GM21381 (cell line): ENCODE results near the gene AHI1.

ENCODE experiments used
- ATAC-seq: cut with Tn5 transposase; IDR thresholded peaks from one replicate; pipeline ENCODE4 v1.9.1; 2021; ENCODE audit warnings: mild to moderate bottlenecking, moderate library complexity; ENCODE audit not compliant: unreplicated experiment

Gene AHI1

DNA sequence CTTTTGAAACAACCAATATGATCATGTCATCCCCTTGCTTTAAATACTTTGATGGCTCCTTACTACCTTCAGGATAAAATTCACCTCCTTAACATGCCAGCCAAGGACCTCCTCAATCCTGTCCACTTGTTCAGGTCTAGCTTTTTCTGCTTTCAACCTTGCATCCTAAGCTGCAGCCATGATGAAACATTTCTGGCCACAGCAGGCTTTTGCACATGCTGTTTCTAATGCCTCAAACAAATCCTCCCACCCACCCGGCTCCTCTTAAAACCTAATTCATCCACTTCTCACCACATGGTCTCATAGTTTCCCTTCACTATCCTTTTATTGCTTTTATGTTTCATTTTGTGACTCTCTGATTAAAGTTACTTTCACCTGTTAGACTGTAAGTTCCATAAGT, 191.9 kb downstream of the AHI1 start:
- no peak for ATAC-seq

DNA sequence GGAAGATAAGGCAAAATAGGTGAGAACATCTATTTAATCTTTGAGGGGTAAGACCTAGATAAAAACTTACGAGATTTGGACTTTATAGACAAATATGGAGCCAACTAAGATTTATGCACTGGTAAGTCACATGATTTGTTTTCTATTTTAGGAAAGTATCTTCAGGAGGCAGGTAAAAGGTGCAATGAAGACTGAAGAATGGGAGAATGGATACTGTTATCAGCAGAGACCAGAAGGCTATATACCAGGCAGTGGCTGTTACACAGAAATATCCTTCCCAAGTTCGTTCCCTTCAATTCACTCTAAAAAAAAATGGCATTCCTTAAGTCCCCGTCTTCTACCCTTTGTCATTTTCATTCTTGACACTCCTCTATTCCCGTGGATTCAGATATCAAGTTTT, 192.7 kb downstream of the AHI1 start:
- ATAC-seq, result no peak

DNA sequence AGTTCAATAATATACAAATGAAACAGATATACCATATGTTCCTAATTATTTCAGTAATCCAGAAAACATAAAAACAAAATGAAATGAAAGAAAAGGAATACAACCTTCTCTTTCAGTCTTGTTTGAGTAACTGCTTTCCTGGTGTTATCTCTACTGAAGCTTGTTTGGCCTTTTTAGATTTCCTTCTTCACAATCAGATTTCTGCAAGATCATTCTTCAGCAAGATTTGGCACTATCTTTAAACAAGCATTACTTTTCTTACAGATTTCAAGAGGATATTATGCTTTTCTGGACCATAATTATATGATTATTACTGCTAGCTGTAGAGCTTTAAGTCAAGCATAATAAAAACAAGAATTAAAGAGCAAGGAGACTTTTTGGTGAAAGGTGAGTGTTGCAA, 196.2 kb downstream of the AHI1 start:
- ATAC-seq, result no peak

DNA sequence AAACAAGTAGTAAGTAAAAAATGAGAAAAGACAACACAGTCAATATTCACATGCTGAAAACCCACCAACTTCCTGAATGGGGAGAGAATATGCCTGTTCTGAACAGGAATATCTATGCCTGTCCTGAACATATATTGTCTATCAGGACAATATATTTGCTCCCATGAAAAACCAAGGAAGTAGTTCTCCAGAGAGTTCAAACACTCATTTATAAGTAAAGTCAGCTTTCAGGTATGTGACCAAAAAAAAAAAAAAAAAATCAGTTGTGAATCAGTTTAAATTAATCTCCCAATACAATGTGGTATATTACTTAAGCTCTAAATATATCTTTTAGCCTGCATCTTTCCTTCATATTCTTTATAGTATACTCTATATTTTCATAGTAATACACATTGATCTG, 197.0 kb downstream of the AHI1 start:
- no peak for ATAC-seq

DNA sequence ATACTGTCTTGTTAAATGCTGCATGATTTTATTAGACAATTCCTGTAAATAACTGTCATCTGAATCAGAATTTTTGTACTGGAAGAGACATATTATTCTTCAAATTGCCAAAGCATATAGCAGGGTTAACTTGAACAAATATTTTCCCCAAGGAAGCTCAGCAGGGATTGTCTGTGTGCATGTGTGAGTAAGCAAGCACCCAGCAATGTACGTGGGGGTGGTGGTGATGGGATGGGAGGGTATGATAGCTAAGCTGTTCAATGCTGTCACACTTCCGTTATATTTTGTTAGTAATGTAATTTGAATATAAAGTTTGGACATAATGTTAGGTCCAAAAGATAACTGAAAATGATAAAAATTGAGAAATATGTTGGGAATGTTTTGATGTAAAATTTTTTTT, 198.3 kb downstream of the AHI1 start:
- ATAC-seq, result no peak

DNA sequence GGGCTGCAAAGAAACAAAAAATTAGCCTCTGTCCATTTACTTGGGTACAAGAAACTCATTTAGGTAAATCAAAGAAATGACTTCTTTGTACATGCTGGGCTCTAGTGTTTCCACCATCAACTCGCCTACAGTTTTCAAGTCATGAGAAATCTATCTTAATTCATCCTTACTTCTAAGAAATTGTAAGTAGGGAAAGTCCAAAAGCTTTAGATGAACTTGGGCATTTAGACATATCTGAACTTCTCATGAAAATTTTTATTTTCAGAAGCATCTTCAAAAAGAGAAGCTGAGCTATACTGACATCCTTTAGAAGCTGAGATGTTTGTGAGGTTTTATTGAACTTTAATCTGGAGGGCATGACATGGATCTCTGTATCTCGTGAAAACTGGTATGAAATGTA, 199.1 kb downstream of the AHI1 start:
- ATAC-seq, result no peak

DNA sequence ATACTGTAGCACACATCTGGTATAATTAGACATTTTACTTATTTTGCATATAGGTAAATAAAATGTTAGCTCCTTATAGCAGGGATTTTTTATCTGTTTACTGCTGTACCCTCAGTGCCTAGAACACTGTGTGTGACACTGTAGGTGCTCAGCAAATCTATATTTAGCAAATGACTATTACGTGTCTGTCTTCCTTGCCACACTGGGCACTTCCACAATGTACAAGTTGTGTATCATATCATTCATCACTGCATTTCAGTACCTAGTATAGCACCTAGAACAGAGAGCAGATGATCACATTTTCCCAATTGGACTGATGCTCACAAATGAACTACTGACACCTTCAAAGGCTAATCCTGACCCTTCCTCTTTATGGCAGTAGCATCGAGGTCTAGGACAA, 200.8 kb downstream of the AHI1 start:
- ATAC-seq, result no peak

DNA sequence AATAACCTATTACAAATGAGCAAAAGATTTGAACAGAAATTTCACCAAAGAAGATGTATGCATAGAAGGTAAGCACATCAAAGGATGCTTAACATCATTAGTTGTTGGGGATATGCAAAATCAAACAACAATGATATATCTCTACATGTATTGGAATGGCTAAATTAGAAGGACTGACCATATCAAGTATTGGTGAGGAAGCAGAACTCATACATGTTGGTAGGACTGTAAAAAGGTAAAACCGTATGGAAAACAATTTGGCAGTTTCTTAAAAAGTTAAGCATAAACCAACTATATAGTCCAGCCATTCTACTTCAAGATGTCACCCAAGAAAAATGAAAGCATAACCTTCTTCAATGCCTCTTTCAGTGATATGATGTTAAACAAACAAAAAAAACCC, 202.5 kb downstream of the AHI1 start:
- no peak for ATAC-seq

DNA sequence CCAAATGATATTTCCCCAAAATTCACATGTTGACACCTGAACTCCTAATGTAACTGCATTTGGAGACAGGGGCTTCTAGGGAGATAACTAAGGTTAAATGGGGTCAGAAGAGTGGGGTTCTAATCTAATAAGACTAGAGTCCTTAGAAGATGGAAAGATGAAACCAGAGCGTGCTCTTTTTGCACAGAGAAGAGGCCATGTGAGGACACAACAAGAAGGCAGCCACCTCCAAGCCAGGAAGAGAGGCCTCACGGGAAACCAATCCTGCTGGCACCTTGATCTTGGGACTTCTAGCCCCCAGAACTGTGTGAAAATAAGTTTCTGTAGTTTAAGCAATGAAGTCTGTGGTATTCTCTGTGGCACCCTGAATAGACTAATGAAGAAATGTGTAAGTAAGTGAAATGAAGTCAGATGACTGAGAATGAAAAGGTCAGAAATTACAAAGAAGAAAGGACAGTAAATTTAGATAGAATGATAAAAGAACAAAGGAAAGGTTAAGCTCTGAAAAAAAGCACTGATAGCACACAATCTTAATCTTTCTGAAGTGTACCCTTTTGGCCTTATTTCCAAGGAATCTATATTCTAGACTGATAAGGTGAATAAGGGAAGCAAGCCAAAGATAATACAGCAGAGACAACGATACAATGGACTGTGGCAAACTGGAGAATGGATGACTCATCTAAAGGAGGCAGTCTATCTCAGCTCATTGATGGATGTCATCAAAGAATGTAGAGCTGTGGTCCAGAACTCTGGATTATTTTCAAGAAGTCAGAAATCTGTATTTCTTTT, 206.1 kb downstream of the AHI1 start:
- ATAC-seq, result no peak

DNA sequence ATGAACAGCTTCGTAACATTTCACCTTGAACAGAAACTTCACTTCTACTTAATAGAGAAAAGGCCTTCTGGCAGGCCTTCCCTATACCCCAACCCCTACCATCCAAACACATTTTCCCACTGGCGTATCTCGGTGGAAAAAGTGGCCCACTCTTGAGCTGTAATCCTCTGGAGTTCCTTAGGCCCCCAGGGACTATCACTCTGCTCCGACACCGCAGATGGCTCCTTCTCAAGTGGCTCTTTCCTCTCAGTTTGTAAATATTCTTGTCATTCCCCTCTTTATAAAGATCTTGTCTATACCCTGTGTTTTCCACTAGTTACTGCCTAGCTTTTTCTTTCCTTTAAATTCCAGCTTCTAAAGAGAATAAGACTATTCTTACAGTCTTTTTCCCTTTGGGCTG, 207.7 kb downstream of the AHI1 start:
- no peak for ATAC-seq

DNA sequence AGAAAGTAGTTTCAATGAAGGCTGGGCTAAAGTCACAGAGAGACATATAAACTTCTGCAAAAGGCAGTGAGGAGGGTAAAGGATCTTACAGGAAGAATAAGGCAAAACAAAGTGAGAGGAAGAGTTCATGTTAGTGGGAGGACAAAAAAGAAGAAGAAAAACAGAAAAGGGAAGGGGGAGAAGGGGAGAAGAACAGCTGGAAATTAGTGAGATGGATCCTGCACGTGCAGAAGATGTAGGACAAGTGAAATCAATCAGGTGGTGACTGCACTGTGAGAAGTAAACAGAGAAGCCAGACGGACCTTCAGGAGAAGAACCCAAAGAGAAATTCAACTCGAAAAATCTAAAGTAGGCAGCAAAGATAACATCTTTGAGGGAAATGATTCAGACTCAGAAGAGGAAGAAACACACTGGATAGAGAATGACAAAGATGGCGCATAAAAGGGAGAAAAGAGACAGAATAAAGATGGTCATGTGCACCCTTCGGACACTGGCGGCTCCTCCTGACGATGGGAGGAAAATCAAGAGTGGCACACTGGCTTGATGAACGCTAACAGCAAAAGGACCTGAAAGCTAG, 210.5 kb downstream of the AHI1 start:
- no peak for ATAC-seq

DNA sequence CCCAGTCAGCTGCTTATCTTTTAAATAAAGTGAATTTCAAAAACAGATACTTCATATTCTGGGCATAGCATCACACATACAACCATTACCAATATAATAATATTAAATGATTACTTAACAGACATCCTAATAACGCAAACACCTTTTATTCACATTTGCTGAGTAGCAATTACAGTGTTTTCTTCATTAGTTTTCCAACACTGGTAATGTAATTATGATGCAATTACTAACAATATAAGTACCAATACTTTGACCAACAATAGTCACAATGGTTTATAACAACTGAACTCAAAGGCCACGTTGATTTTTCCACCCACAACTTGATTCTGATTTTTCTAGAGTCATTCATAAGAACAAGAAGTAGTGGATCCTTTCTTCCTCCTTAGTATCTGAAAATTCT, 212.4 kb downstream of the AHI1 start:
- ATAC-seq, result no peak

DNA sequence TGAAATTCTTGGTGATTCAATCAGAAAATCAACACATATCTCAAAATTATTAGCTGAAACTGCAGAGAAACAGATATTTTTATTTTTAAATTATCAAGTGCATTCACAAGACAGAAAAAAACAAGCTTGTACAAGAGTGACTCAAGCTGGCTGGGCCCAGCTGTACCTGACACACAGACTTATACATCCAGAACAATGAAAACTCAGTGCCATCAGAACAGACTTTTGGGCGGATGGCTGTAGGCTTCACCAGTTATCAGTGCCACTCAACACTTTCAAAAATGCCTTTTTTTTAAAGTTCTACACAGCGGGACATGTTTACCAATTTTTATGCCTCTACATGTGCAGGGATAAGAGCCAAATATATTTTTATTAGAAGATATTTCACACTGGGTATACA, 213.6 kb downstream of the AHI1 start:
- ATAC-seq, result no peak

DNA sequence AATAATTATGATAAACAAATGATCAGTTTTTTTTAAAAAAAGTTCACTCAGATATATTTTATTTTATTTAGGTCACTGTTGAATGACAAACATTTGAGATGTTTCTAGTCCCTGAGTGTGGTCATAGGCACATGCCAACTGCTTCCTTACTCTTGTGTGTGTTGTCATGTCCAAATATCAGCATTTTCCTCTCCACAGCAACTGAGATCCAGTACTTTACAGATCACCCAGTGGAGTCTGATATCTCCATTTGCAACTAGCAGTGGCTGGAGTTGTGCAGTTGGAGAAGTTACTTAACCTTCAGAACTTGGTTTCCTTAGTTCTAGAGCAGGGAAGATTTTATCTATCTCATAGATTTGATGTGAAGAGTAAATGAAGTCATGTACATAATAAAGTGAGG, 215.1 kb downstream of the AHI1 start:
- no peak for ATAC-seq

DNA sequence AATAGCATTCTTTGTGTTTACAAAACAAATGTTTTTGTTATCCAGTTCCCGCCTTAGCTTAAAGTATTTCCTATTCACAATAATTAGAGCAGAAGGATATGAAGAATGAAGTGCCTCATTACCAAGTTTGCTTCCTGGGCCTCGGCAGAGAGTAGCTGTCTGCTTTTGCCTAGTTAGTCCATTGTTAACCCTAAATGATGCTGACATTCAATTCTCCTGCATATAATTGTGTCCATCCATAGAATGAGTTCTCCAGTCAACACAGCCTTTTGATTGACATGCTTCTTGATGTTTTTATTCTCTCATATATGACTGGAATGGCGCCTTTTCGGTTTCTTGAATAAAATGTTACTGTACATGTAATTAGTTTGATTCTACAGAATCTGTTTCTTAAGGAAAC, 215.6 kb downstream of the AHI1 start:
- no peak for ATAC-seq

DNA sequence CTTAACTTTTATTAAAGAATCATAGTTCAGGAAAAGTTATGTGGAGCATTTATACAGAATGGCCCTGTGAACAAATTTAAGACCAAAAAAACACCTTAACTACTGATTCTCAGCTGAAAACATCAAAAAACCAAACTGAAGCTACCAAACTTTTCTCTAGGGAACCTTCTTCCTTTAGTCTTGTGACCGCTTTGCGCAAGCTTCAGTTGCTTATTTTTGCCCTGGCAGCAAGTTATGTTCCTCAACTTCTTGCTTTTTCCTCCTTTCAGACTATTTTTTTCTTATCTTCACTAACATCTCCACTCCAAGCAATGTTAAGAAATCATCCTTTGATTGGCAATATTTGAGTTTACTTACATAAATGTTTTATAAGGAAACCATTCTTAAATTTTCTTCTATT, 216.3 kb downstream of the AHI1 start:
- ATAC-seq, result no peak

DNA sequence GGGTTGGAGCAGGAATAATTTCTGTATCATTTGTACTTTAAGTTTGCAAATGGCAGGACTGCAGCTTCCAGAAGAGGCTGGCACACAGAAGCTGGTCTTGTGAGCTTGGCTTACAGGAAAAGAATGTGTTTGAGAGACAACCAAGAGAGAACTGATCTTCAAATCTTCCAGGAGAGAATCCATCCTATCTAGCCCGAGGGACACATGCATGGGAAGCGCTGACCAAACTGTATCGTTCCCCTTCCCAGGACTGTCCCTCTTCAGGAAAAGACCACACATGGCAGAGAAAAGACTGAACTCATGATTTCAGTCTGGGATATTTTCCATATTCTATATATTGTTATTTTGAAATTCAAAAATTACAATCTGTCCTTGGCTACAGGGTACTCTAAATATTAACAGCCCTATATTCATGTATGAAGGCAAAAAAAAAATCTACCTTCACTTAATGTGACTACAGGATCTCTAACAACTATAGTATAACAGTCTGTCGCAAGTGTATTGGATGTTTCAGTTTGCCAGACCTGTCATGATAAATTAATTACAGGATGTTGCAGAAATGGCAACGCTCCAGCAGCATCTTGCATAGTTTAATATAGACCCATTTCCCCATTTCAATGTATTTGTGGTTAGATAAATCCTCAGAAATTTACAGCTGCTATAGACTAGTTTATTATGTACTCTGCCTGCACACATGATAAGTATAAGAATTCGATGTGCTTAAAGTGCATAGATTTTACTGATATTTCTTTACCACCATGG, 217.0 kb downstream of the AHI1 start:
- no peak for ATAC-seq

DNA sequence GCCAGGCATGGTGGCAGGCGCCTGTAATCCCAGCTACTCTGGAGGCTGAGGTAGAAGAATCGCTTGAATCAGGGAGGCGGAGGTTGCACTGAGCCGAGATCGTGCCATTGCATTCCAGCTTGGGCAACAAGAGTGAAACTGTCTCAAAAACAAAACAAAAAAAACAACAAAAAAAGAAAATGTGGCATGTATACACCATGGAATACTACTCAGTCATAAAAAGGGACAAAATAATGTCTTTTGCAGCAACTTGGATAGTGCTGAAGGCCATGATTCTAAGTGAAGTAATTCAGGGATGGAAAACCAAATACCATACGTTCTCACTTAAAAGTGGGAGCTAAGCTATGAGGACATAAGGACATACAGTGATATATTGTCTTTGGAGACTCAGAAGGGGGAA, 220.1 kb downstream of the AHI1 start:
- no peak for ATAC-seq

DNA sequence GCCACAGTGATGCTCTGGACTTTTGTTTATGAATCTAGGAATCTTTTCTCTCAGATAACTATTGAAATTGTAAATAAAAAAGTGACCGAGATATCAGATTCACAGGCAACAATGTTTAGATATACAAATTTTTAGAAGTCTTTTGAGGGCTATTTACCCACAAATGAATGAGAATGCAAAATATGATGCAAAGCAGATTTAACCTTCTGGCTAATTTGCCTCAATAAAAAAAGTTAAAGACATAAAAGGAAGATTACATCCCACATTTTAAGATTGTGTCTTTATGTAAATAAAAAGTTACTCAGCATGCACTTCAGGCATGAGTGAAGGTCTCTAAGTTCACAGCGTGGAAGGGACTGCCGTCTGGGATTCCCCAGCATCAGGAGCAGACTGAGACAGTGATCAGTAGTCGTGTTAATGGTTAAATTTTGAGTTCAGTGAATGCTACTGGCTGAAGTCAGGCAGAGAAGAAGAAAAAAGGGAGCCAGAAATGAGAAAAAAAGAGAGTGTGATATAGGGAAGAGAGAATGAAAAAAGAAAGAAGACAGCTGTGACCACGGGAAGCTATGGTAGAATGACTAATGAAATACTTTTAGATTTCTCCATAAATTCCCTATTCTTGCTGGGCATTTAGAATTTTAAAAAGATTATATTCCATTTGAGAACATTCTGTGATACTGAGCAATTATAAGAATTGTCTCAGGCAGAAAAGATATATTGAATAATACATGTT, 222.8 kb downstream of the AHI1 start:
- ATAC-seq, result peak; percentile 55

DNA sequence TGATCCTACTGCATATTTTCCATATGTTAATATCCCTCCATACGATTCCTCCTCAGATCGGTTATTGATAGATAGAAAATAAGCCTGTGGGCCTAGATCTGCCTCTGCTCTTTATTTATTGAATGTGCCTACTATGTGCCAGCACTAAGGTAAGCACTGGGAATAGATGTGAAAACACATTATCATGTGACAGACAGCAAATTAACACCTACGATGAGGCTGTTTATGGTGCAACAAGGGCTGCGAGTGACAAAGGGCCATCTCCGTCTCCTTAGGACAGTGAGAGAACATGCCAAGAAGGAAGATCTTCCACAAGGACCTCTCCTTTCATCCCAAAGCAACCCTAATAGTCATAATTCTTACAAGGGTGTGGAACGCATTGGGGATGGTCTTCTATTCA, 225.9 kb downstream of the AHI1 start:
- ATAC-seq, result no peak

DNA sequence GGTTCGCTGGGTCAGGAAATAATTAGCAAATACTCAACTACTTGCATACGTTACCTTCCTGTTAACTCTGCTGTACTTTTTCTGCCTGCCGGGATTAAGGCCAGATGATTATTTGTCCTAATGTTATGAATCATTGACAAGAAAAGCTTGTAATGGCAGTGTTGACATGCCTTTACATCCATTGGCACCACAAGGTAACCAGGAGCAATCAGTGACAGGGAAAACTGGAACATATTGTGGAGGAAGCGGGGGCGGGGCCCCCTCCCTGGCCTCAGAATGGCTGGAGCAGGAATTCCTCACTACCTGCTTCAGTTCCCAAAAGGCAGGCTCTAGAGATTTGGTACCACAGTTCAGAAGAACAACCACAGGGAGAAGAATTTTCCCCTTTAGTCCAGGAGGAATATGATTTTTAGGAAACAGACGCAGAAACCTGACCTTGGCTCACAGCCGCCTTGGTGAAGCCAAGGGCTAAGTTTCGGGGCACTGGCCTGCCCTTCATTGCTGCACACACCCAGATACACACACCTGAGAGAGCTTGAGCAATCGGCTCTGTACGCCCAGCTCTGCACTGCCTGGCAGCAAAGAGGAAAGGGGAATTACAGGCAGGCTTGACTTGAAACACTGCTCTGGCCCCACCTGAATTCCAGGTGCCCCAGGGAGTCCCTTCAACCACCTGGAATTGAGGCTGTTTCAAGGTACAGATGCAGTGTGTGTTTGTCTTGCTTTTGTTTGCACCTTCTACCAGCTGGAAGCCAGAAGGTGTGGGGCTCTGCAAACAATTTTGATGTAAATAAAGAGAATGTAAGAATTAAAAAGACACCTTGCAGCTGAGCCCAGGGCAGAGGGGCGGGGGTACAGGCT, 226.6 kb downstream of the AHI1 start:
- ATAC-seq, result no peak
